Forelimb muscle (tissue), 1 donor: Measurements from ENCODE around the gene SMIM45.
"Not testable (repeated sequence)": the region's sequence is repeated elsewhere in the genome, so short reads cannot be mapped to it uniquely, and the experiment has no call there.

Source experiments
- DNase-seq: peaks from one replicate; pipeline ENCODE4 v3.0.0-alpha.2; 2013; ENCODE audit warnings: low read depth

SMIM45 gene

GRCh38 chr22:41934284-41935014, 17.5 kb upstream of the SMIM45 start:
- no peak for DNase-seq

GRCh38 chr22:41935015-41935351, 17.0 kb upstream of the SMIM45 start:
- no peak for DNase-seq

- DNase-seq: no peak
Measured at GRCh38 chr22:41935509-41935908, 16.4 kb upstream of the SMIM45 start.

- DNase-seq: no peak
Measured at GRCh38 chr22:41936894-41937169, 15.1 kb upstream of the SMIM45 start.

GRCh38 chr22:41939981-41940831, 11.7 kb upstream of the SMIM45 start:
- DNase-seq: no peak

- DNase-seq: peak; percentile 40
Measured at GRCh38 chr22:41940832-41941765, 10.9 kb upstream of the SMIM45 start.

- DNase-seq: no peak
Measured at GRCh38 chr22:41943661-41944209, 8.2 kb upstream of the SMIM45 start.

- peak; percentile 78 for DNase-seq
Measured at GRCh38 chr22:41946629-41947423, 5.1 kb upstream of the SMIM45 start, which contains the start of gene CENPM. TSS of gene CENPM (minus strand) at chr22:41947152. CDS start at chr22:41947076, 76 bp downstream.

GRCh38 chr22:41947424-41948080, 4.4 kb upstream of the SMIM45 start:
- DNase-seq: no peak

GRCh38 chr22:41948142-41948541, 3.8 kb upstream of the SMIM45 start:
- no peak for DNase-seq

- not testable (repeated sequence) for DNase-seq
Measured at GRCh38 chr22:41948928-41949296, 3.0 kb upstream of the SMIM45 start.

- no peak for DNase-seq
Measured at GRCh38 chr22:41949297-41949965, 2.5 kb upstream of the SMIM45 start.

GRCh38 chr22:41952713-41953112, 763 bp downstream of the SMIM45 start:
- DNase-seq: no peak

GRCh38 chr22:41957941-41958556, 6.1 kb downstream of the SMIM45 start:
- DNase-seq: no peak

GRCh38 chr22:41963453-41964111, 11.6 kb downstream of the SMIM45 start:
- no peak for DNase-seq

- DNase-seq: no peak
Measured at GRCh38 chr22:41964112-41964491, 12.2 kb downstream of the SMIM45 start.

- DNase-seq: no peak
Measured at GRCh38 chr22:41966225-41966606, 14.3 kb downstream of the SMIM45 start.

- peak; percentile 28 for DNase-seq
Measured at GRCh38 chr22:41966607-41967240, 14.8 kb downstream of the SMIM45 start.

- DNase-seq: no peak
Measured at GRCh38 chr22:41968601-41969000, 16.7 kb downstream of the SMIM45 start.
